Measurements from ENCODE around the gene MTSS2. TPM values are rescaled to one million over a fixed set of nuclear protein-coding genes. Genes with fewer than 3 reads are reported as not detected.

MTSS2 gene
- total and polyA plus RNA-seq, 2 of the 8 experiments (the other 6 are each of a cell fraction or from before 2014, with no cell fraction given): 23.3 to 36.7 TPM

GRCh38 chr16:70650216-70650615, 35.6 kb downstream of the MTSS2 start:
- H4K91ac ChIP-seq (replicated peaks; ENCODE audit: insufficient read length, low read length): peak overlapping the region; percentile 60
- peak overlapping the region; percentile 57; the same call in 1 of the 2 replicates for H4K8ac ChIP-seq (ENCODE audit: extremely low read depth, insufficient read depth, low read length)
- no peak overlapping the region for H2AFZ ChIP-seq (ENCODE audit: low read length)
- no peaks in the 10 kb centered on the region for H3K23me2 ChIP-seq (ENCODE audit: low read depth, low read length)
- no peaks in the 10 kb centered on the region; a peak in 2 of 7 replicates for H3K27me3 ChIP-seq (replicated peaks in 1 of 4; ENCODE audit: control insufficient read depth in 3 of 4, extremely low read depth in 1 of 4, insufficient read depth in 3 of 4, low read length in 3 of 4)
- 0 out of 2 replicates have a peak overlapping the region, but pooled peaks have one; percentile 44 for H2BK5ac ChIP-seq (ENCODE audit: low read depth, low read length)
- H3K14ac ChIP-seq (ENCODE audit: insufficient read length): no peak overlapping the region
- 87% methylated on average over 4 of the region's 4 CpGs; no CpG with 5 or more reads in 1 of the 2 experiments for WGBS, 2 experiments (ENCODE audit: extremely low coverage in 1 of 2, insufficient coverage in 1 of 2, insufficient read length in 1 of 2, insufficient replicate concordance in 2 of 2, low coverage in 1 of 2, low lambda C conversion rate in 2 of 2, missing lambda C conversion rate in 1 of 2)
- peak overlapping the region; percentile 23; the same call in 1 of the 2 replicates for H2BK12ac ChIP-seq (ENCODE audit: low read depth, low read length)
- TF ChIP-seq RNF2 (IDR thresholded peaks at IDR 0.05; ENCODE audit: borderline replicate concordance, low read depth, low read length, missing control alignments, poor library complexity, severe bottlenecking) (no peak), SP1 (IDR thresholded peaks at IDR 0.05; ENCODE audit: low read depth, low read length) (no peak), TCF12 (IDR thresholded peaks at IDR 0.05; ENCODE audit: low read depth, low read length) (no peak), SP4 (IDR thresholded peaks at IDR 0.05; ENCODE audit: low read length) (no peak), SIN3A (conservative IDR thresholded peaks at IDR 0.05 in 1 of 2, IDR thresholded peaks at IDR 0.05 in 1 of 2; ENCODE audit: low read depth in 1 of 2, low read length in 2 of 2) (no peak), SIRT6 (IDR thresholded peaks at IDR 0.05; ENCODE audit: low read length) (no peak), BRCA1 (IDR thresholded peaks at IDR 0.05; ENCODE audit: low read depth, low read length) (no peak), TAF7 (optimal IDR thresholded peaks at IDR 0.05; ENCODE audit: borderline replicate concordance, low read depth, low read length) (no peak), CEBPB (IDR thresholded peaks at IDR 0.05; ENCODE audit: low read depth, low read length) (no peak), RXRA (IDR thresholded peaks at IDR 0.05; ENCODE audit: insufficient read depth, low read depth, low read length) (no peak)
- no peak for FAIRE-seq
- peaks cover 0 to 2% of the 10 kb centered on the region in 2 experiments for H4K20me1 ChIP-seq (replicated peaks in 1 of 2; ENCODE audit: control insufficient read depth in 1 of 2, insufficient read depth in 2 of 2, low read length in 2 of 2)
- no peaks in the 10 kb centered on the region for H3K36me3 ChIP-seq (ENCODE audit: control insufficient read depth in 2 of 4, insufficient read depth in 4 of 4, low read length in 3 of 4)
- H3K79me1 ChIP-seq (ENCODE audit: low read depth, low read length): no peaks in the 10 kb centered on the region
- H3K23ac ChIP-seq (ENCODE audit: insufficient read length): no peak overlapping the region
- H2BK15ac ChIP-seq (ENCODE audit: low read length): no peak overlapping the region
- H3K4me2 ChIP-seq (ENCODE audit: insufficient read depth in 1 of 2, low read depth in 2 of 2, low read length in 2 of 2): no peak overlapping the region
- no peaks in the 10 kb centered on the region; a peak in 1 of 4 replicates for H3K9me3 ChIP-seq (ENCODE audit: insufficient read depth in 2 of 2, low read depth in 1 of 2, low read length in 1 of 2)
- H3K27ac ChIP-seq (ENCODE audit: low read depth, low read length): no peak overlapping the region
- no peak overlapping the region for H2BK120ac ChIP-seq (replicated peaks; ENCODE audit: low read depth, low read length)
- ChIA-PET CTCF (ENCODE audit: partially characterized antibody) (interaction anchor here (0.6 to 6.1 kb wide), 6 partner anchors 12 to 384 kb away, joined by 3 to 56 read pairs (median 4); no protein-coding TSS in a partner anchor), POLR2A (ENCODE audit: partially characterized antibody) (interaction anchor here (1.9 to 6.6 kb wide), 2 partner anchors 38 to 74 kb away, joined by 4 to 59 read pairs; no protein-coding TSS in a partner anchor)
- H3K18ac ChIP-seq (ENCODE audit: extremely low read depth, low read length): no peak overlapping the region
- no peak overlapping the region for H3K4ac ChIP-seq (replicated peaks; ENCODE audit: insufficient read length, low read depth, low read length)
- no peak overlapping the region for H3K56ac ChIP-seq (replicated peaks; ENCODE audit: insufficient read length, low read depth, low read length)
- no peak overlapping the region for H4K5ac ChIP-seq (ENCODE audit: insufficient read length, low read depth, low read length)
- H2AK5ac ChIP-seq (ENCODE audit: low read depth, low read length): peak overlapping the region; percentile 79; the same call in 1 of the 2 replicates
- no peak overlapping the region for H3K9ac ChIP-seq (replicated peaks in 1 of 4; ENCODE audit: extremely low read depth in 1 of 4, low read depth in 3 of 4, low read length in 3 of 4)
- H3K4me3 ChIP-seq (ENCODE audit: extremely low read depth in 1 of 4, insufficient read depth in 2 of 4, low read depth in 3 of 4, low read length in 4 of 4): no peak overlapping the region
- peaks cover 0 to 3% (median 0%) of the 10 kb centered on the region in 4 experiments; a peak in 2 of 7 replicates for H3K4me1 ChIP-seq (replicated peaks in 1 of 4; ENCODE audit: control insufficient read depth in 3 of 4, insufficient read depth in 4 of 4, low read length in 3 of 4)
- no peak overlapping the region for H2BK20ac ChIP-seq (ENCODE audit: low read length)
- no peaks in the 10 kb centered on the region for H3K79me2 ChIP-seq (ENCODE audit: control insufficient read depth in 1 of 2, insufficient read depth in 2 of 2, low read length in 2 of 2)
- no peak for DNase-seq (ENCODE audit: low read depth in 1 of 2, low spot score in 2 of 2)

All from H1 (cell line).